Hippocampal formation (tissue), 2 donors: ENCODE measurements around the gene PRKG1.
"Not testable (repeated sequence)": the region's sequence is repeated elsewhere in the genome, so short reads cannot be mapped to it uniquely, and the experiment has no call there.

Source experiments
- DNase-seq, 2 donors: peaks; one replicate each; lab custom pipeline; 2025; lab: John Stamatoyannopoulos, UW

Gene PRKG1

DNA sequence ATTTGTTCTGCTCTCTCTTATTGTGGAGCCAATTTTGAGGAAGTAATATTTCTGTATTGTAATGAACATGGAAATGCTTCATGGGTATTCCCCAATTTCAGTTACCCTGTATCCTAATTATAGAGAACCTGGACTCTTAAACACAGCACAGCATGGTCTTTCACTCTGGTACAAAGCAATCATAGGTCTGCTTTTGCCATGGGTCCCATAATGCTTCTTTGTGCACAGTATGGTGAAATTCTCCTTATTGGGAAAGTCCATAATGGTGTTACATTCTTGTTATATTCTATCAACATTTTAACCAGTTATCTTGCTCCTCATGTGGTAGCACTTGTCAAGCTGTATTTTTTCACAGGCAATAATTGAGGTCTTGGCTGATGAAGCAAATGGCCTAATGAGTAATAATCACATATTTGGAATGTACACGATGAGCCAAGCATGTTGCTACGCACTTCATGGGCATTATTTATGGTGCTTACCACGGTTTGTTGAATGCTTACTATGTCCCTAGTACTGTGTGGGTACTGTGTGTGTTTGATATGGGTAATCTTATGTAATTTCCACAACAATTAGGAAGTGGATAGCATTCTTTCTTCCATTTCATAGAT, 42.9 kb downstream of the PRKG1 start:
- DNase-seq, result no peak

DNA sequence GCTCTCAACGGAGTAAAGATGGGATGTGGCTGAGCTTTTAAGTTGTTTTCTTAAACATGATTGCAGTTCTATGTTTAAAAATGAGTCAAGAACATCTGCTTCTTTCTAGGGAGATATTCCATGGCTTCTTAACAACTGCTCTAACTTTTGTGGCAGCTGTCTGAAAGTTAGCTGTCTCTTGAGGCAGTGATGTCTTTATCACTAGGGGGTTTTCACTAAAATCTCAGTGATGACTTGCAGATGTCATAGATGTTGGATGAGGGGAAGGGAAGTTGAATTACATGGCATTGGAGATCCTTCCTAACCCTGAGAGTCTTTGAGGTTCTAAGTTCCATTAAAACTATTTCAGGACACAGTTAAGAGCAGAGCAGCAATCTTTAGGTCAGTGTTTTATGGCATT, 43.5 kb downstream of the PRKG1 start:
- DNase-seq, result no peak

DNA sequence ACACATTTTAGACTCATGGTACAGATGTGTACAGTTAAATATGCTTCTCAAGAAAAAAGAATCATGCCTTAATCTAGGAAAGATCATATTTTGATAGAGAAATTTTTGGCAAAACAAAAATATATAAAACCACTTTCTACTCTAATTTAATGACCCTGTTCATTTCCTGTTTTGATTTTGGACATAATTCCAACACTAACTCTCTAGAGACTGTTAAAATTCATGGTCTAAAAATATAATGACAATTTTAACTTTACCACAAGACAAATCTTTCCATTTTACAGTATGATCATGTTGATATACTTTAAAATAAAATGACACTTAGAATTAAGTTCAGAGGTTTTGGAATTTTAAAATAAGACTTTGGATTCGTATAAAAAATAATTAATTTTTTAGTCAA, 45.2 kb downstream of the PRKG1 start:
- DNase-seq, result no peak

DNA sequence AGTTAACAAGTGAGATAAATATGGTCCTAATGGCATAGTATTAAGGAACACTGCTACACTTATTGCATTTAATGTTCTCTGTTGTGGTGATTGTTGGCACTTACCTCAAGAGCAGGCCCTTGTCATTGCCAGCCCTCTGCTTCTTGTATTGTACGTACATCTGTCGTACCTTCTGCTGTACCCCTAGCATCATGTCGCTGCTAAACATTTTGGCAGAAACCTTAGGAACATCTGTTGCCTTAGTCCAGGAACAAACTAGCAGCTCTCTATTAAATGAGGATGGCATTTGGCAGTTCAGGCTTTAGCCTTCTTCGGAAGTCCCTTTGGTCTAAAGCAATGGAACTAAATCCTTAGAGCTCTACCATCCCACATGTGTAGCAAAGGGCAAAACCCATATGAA, 47.6 kb downstream of the PRKG1 start:
- DNase-seq, result no peak

DNA sequence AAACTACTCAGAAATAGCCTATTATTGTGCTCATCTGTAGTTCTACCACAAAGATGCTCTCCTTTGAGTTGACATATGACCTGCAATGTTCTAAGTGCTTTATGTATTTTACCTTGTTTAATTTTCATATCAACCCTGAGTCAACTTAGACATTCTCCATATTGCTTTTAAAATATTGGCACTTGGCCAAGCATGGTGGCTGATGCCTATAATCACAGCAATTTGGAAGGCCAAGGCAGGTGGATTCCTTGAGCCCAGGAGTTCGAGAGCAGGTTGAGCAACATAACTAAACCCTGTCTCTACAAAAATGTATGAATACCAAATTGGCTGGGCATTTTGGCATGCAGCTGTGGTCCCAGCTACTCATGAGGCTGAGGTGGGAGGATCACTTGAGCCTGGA, 50.6 kb downstream of the PRKG1 start:
- no peak for DNase-seq

DNA sequence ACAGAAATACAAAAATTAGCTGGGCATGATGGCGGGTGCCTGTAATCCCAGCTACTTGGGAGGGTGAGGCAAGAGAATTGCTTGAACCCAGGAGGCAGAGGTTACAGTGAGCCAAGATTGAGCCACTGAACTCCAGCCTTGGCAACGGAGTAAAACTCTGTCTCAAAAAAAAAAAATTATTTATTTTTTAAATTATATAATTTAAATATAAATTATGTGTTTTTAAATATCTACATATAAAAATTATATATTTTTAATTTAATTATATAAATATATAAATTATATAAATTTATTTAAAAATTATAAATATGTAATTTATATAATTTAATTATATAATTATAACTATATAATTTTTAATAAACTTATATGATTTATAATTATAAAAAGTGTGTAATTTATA, 51.2 kb downstream of the PRKG1 start:
- DNase-seq, result no peak

GRCh38 chr10:51129946-51130544, 55.8 kb downstream of the PRKG1 start:
- DNase-seq, result no peak

DNA sequence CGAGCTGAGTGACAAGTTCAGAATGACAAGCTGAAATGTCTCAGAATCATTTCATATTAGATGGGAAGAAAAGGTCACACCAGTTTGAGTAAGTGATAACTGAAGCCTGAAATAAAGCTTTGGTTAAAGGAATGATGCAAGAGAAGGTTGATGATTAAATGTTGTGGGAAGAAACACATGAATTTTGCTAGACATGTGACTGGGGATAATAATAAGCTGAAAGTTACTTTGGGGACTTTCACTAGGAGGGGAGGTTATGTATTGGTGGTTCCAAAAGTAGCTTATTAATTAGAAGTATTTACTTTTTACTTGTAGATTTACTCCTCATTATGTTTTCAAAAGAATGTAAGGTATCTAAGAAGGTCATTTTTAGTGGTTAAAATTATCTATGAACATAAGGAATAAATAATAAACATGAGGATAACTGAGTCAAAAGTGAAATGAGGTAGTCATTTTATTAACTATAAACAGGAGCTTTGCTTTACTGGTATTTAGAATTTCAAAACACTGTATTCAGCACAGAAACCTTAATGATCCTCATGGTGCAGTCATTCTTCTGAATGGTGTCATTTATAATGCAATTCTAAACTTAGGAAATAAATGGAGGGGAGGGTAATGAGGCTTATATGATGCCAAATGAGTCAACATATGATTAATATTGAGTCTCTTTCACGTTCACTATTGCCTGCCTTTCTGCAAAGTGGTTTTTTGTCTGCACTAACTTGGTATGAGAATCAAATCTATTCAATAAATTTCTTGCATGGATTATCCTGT, 63.7 kb downstream of the PRKG1 start:
- no peak for DNase-seq

DNA sequence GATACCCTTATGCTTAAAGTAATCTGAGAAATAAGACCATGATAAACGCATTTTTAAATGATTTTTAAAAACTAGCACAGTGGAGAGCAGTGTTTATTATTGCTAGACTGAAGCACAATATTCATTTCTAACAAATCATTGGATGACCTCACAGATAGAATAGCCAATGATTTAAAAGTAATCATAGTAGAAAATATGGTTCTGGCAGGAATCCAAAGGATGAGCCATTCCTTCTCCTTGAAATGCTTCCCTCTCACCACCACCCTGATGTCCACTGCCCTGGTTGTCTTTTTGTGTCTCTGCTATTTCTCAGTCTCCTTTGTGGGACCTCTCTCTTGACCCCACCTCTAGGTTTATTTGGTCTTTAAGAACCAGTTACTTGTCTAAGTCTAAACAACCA, 64.9 kb downstream of the PRKG1 start:
- no peak for DNase-seq

DNA sequence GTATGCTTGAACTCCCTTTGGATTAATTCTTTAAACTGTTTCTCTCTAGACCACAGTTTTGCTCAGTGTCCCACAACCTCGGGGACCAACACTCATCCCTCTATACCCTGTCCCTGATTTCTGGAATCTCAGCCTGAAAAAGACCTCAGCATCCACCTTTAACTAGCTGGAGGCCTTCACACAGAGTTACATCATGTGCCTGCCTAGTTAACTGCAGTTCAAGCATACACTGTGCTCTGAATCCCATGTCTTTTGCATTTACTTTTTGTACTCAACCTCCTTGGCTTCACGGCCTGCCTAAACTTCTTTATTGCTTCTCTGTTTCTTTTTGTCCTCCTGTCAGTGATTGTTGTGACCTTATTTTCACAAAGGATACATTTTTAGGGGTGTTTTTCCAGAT, 66.7 kb downstream of the PRKG1 start:
- no peak for DNase-seq

- DNase-seq, result no peak
These were observed 70.0 kb downstream of the PRKG1 start for GRCh38 chr10:51144161-51144781.

- no peak for DNase-seq
These were observed 71.1 kb downstream of the PRKG1 start for GRCh38 chr10:51145375-51145774.

GRCh38 chr10:51147644-51148399, 73.5 kb downstream of the PRKG1 start:
- no peak for DNase-seq

- no peak for DNase-seq
These were observed 82.6 kb downstream of the PRKG1 start for GRCh38 chr10:51156926-51157325.

DNA sequence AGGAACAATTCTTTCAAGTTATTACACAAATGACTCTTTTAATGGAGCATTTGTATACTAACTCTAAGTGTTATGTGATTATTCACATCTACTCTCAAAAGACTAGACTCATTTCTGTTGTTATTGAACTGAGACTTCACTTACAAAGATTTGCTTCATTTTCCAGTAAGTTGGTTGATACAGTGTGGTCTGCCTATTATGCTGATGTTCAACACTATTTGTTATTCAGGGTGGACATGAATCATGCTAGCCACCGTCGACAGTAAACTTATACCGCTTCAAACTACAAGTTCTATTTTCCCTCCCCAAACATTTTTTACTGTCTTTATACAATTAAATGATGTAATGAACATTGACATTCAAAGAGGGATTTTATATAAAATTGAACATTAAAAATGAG, 84.5 kb downstream of the PRKG1 start:
- no peak for DNase-seq

DNA sequence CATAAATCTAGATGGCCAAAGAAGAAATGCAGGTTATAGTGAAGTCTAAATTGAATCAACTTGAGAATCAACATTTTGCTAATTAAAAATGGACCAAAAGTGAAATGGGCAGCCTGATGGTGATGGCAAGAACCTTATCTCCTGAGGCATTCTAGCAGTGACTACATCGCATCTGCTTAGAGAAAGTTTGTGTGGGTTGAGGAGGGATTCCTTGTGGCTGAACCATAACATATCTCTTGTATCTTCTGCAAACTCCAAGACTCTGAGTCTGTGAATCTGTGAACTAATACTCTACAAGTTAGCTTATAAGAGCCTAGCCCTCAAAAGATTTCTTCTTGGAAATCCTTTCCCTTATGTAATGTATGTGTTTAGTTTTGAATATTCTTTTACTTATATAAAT, 85.6 kb downstream of the PRKG1 start:
- DNase-seq, result no peak

DNA sequence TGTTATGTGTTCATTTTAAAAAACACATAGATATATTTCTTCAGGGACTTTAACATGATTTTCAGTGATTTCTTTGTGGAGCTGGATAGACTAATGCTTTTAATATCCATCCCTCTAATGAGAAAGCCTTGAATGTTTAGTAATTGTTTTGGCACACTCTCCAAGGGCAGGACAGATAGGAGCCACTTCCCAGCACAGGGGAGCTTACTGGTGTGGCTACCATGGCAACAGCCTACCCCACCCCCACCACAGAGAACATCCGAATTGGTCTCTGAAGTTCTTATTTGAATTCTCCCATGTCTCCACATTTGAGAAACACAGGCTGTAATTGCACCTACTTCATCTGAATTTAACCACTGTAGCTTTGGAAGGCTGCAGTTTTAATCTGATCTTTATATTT, 87.7 kb downstream of the PRKG1 start:
- no peak for DNase-seq

GRCh38 chr10:51163380-51164049, 89.2 kb downstream of the PRKG1 start:
- DNase-seq, result not testable (repeated sequence)

GRCh38 chr10:51168086-51168815, 94.0 kb downstream of the PRKG1 start:
- no peak for DNase-seq

DNA sequence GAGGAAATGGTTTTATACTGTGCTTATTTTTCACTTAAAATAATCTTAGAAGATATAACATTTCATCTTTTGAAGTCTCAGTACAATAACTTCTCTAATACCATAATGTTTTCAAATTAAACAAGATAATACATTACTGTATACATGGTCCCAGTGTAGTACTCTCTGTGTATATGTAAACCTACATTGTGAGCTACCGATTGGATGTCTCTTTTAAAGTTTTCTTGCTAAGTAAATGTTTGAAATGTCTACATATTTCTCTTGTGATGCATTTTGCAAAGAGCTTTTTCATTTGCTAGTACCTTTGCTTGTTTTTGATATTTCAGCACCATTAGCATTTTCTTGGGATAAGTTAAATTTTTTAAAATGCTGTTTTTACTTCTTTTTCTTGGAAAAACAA, 94.8 kb downstream of the PRKG1 start:
- DNase-seq, result no peak
